ENCODE measurements around the gene IMMP2L.

IMMP2L gene

GRCh38 chr7:110983822-110984456 is 578.4 kb downstream of the IMMP2L start:
- 95 to 100% methylated on average over 1 to 2 of the region's 3 CpGs for WGBS, 2 experiments
- Histone ChIP-seq H3K27ac (ENCODE audit: insufficient read depth, low read depth, low read length, poor library complexity, severe bottlenecking) (no peak overlapping the region), H3K4me3 (ENCODE audit: insufficient read depth, low read depth, low read length) (no peak overlapping the region), H3K36me3 (ENCODE audit: control insufficient read depth, insufficient read depth, low read length) (no peaks in the 10 kb centered on the region), H3K4me1 (ENCODE audit: control insufficient read depth, insufficient read depth, low read length) (no peaks in the 10 kb centered on the region), H3K27me3 (ENCODE audit: control insufficient read depth, insufficient read depth, low read length, poor library complexity, severe bottlenecking) (no peaks in the 10 kb centered on the region), H3K9me3 (ENCODE audit: control insufficient read depth, low read length) (no peaks in the 10 kb centered on the region)

- no peaks in the 10 kb centered on the region for H3K9me3 ChIP-seq (ENCODE audit: control insufficient read depth, low read length)
- 98 to 100% methylated on average over 2 to 4 of the region's 4 CpGs for WGBS, 2 experiments
- H3K36me3 ChIP-seq (ENCODE audit: control insufficient read depth, insufficient read depth, low read length), result no peaks in the 10 kb centered on the region
- no peak overlapping the region for H3K4me3 ChIP-seq (ENCODE audit: insufficient read depth, low read depth, low read length)
- H3K27ac ChIP-seq (ENCODE audit: insufficient read depth, low read depth, low read length, poor library complexity, severe bottlenecking), result no peak overlapping the region
- no peaks in the 10 kb centered on the region for H3K4me1 ChIP-seq (ENCODE audit: control insufficient read depth, insufficient read depth, low read length)
- H3K27me3 ChIP-seq (ENCODE audit: control insufficient read depth, insufficient read depth, low read length, poor library complexity, severe bottlenecking), result no peaks in the 10 kb centered on the region
Measured at GRCh38 chr7:110977127-110977737, 585.1 kb downstream of the IMMP2L start.

- Histone ChIP-seq H3K9me3 (ENCODE audit: control insufficient read depth, low read length) (no peaks in the 10 kb centered on the region), H3K27me3 (ENCODE audit: control insufficient read depth, insufficient read depth, low read length, poor library complexity, severe bottlenecking) (no peaks in the 10 kb centered on the region), H3K4me1 (ENCODE audit: control insufficient read depth, insufficient read depth, low read length) (no peaks in the 10 kb centered on the region), H3K4me3 (ENCODE audit: insufficient read depth, low read depth, low read length) (no peak overlapping the region), H3K36me3 (ENCODE audit: control insufficient read depth, insufficient read depth, low read length) (no peaks in the 10 kb centered on the region), H3K27ac (ENCODE audit: insufficient read depth, low read depth, low read length, poor library complexity, severe bottlenecking) (no peak overlapping the region)
Measured at GRCh38 chr7:110975486-110975885, 586.8 kb downstream of the IMMP2L start.

GRCh38 chr7:110974441-110974840 is 587.9 kb downstream of the IMMP2L start:
- H3K4me1 ChIP-seq (ENCODE audit: control insufficient read depth, insufficient read depth, low read length), result no peaks in the 10 kb centered on the region
- no peaks in the 10 kb centered on the region for H3K9me3 ChIP-seq (ENCODE audit: control insufficient read depth, low read length)
- WGBS, 2 experiments, result 87 to 94% methylated on average over 3 of the region's 3 CpGs
- no peak overlapping the region for H3K27ac ChIP-seq (ENCODE audit: insufficient read depth, low read depth, low read length, poor library complexity, severe bottlenecking)
- no peaks in the 10 kb centered on the region for H3K27me3 ChIP-seq (ENCODE audit: control insufficient read depth, insufficient read depth, low read length, poor library complexity, severe bottlenecking)
- H3K36me3 ChIP-seq (ENCODE audit: control insufficient read depth, insufficient read depth, low read length), result no peaks in the 10 kb centered on the region
- H3K4me3 ChIP-seq (ENCODE audit: insufficient read depth, low read depth, low read length), result no peak overlapping the region

GRCh38 chr7:110973196-110973990 is 588.9 kb downstream of the IMMP2L start:
- Histone ChIP-seq H3K9me3 (ENCODE audit: control insufficient read depth, low read length) (no peaks in the 10 kb centered on the region), H3K4me1 (ENCODE audit: control insufficient read depth, insufficient read depth, low read length) (no peaks in the 10 kb centered on the region), H3K4me3 (ENCODE audit: insufficient read depth, low read depth, low read length) (no peak overlapping the region), H3K36me3 (ENCODE audit: control insufficient read depth, insufficient read depth, low read length) (no peaks in the 10 kb centered on the region), H3K27me3 (ENCODE audit: control insufficient read depth, insufficient read depth, low read length, poor library complexity, severe bottlenecking) (no peaks in the 10 kb centered on the region), H3K27ac (ENCODE audit: insufficient read depth, low read depth, low read length, poor library complexity, severe bottlenecking) (no peak overlapping the region)
- 97 to 100% methylated on average over 4 to 6 of the region's 6 CpGs for WGBS, 2 experiments

GRCh38 chr7:110964775-110965174 is 597.5 kb downstream of the IMMP2L start:
- 81 to 93% methylated on average over 4 to 6 of the region's 6 CpGs for whole genome bisulfite sequencing, 2 experiments
- H3K36me3 ChIP-seq (ENCODE audit: control insufficient read depth, insufficient read depth, low read length), result no peaks in the 10 kb centered on the region
- no peak overlapping the region for H3K4me3 ChIP-seq (ENCODE audit: insufficient read depth, low read depth, low read length)
- no peak overlapping the region for H3K27ac ChIP-seq (ENCODE audit: insufficient read depth, low read depth, low read length, poor library complexity, severe bottlenecking)
- H3K9me3 ChIP-seq (ENCODE audit: control insufficient read depth, low read length), result no peaks in the 10 kb centered on the region
- H3K27me3 ChIP-seq (ENCODE audit: control insufficient read depth, insufficient read depth, low read length, poor library complexity, severe bottlenecking), result no peaks in the 10 kb centered on the region
- no peaks in the 10 kb centered on the region for H3K4me1 ChIP-seq (ENCODE audit: control insufficient read depth, insufficient read depth, low read length)

- no peak overlapping the region for H3K27ac ChIP-seq (ENCODE audit: insufficient read depth, low read depth, low read length, poor library complexity, severe bottlenecking)
- H3K36me3 ChIP-seq (ENCODE audit: control insufficient read depth, insufficient read depth, low read length), result no peaks in the 10 kb centered on the region
- H3K9me3 ChIP-seq (ENCODE audit: control insufficient read depth, low read length), result no peaks in the 10 kb centered on the region
- no peaks in the 10 kb centered on the region for H3K4me1 ChIP-seq (ENCODE audit: control insufficient read depth, insufficient read depth, low read length)
- H3K4me3 ChIP-seq (ENCODE audit: insufficient read depth, low read depth, low read length), result no peak overlapping the region
- no peaks in the 10 kb centered on the region for H3K27me3 ChIP-seq (ENCODE audit: control insufficient read depth, insufficient read depth, low read length, poor library complexity, severe bottlenecking)
- 86 to 91% methylated on average over 3 of the region's 3 CpGs for WGBS, 2 experiments
Measured at GRCh38 chr7:110962826-110963225, 599.5 kb downstream of the IMMP2L start.

- 80% methylated on average over 1 of the region's 2 CpGs; no CpG with 5 or more reads in 1 of the 2 experiments for WGBS, 2 experiments
- no peaks in the 10 kb centered on the region for H3K4me1 ChIP-seq (ENCODE audit: control insufficient read depth, insufficient read depth, low read length)
- no peaks in the 10 kb centered on the region for H3K9me3 ChIP-seq (ENCODE audit: control insufficient read depth, low read length)
- H3K27me3 ChIP-seq (ENCODE audit: control insufficient read depth, insufficient read depth, low read length, poor library complexity, severe bottlenecking), result no peaks in the 10 kb centered on the region
- H3K36me3 ChIP-seq (ENCODE audit: control insufficient read depth, insufficient read depth, low read length), result no peaks in the 10 kb centered on the region
- no peak overlapping the region for H3K27ac ChIP-seq (ENCODE audit: insufficient read depth, low read depth, low read length, poor library complexity, severe bottlenecking)
- H3K4me3 ChIP-seq (ENCODE audit: insufficient read depth, low read depth, low read length), result no peak overlapping the region
Measured at GRCh38 chr7:110962374-110962773, 599.9 kb downstream of the IMMP2L start.

GRCh38 chr7:110960811-110961210 is 601.5 kb downstream of the IMMP2L start:
- H3K4me3 ChIP-seq (ENCODE audit: insufficient read depth, low read depth, low read length), result no peak overlapping the region
- H3K36me3 ChIP-seq (ENCODE audit: control insufficient read depth, insufficient read depth, low read length), result no peaks in the 10 kb centered on the region
- H3K9me3 ChIP-seq (ENCODE audit: control insufficient read depth, low read length), result no peaks in the 10 kb centered on the region
- H3K27me3 ChIP-seq (ENCODE audit: control insufficient read depth, insufficient read depth, low read length, poor library complexity, severe bottlenecking), result no peaks in the 10 kb centered on the region
- H3K27ac ChIP-seq (ENCODE audit: insufficient read depth, low read depth, low read length, poor library complexity, severe bottlenecking), result no peak overlapping the region
- H3K4me1 ChIP-seq (ENCODE audit: control insufficient read depth, insufficient read depth, low read length), result no peaks in the 10 kb centered on the region

GRCh38 chr7:110948280-110948679 is 614.0 kb downstream of the IMMP2L start:
- H3K27me3 ChIP-seq (ENCODE audit: control insufficient read depth, insufficient read depth, low read length, poor library complexity, severe bottlenecking), result no peaks in the 10 kb centered on the region
- H3K4me3 ChIP-seq (ENCODE audit: insufficient read depth, low read depth, low read length), result no peak overlapping the region
- no peak overlapping the region for H3K27ac ChIP-seq (ENCODE audit: insufficient read depth, low read depth, low read length, poor library complexity, severe bottlenecking)
- H3K36me3 ChIP-seq (ENCODE audit: control insufficient read depth, insufficient read depth, low read length), result no peaks in the 10 kb centered on the region
- H3K4me1 ChIP-seq (ENCODE audit: control insufficient read depth, insufficient read depth, low read length), result no peaks in the 10 kb centered on the region
- no peaks in the 10 kb centered on the region for H3K9me3 ChIP-seq (ENCODE audit: control insufficient read depth, low read length)
